ENCODE data around the gene GID4.

The GID4 gene

GRCh38 chr17:18105595-18105994, 66.4 kb downstream of the GID4 start:
- no peak for DNase-seq

- DNase-seq, result no peak
Measured at GRCh38 chr17:18106211-18106610, 67.0 kb downstream of the GID4 start.

GRCh38 chr17:18107061-18107790, 68.0 kb downstream of the GID4 start:
- DNase-seq, result no peak

- DNase-seq, result no peak
Measured at GRCh38 chr17:18107971-18108370, 68.8 kb downstream of the GID4 start.

GRCh38 chr17:18108401-18109312, 69.4 kb downstream of the GID4 start, which contains the start of gene MYO15A:
TSS of gene MYO15A (plus strand) at chr17:18108756. CDS start at chr17:18118801, 10,045 bp downstream.
- DNase-seq, result no peak

- DNase-seq, result no peak
Measured at GRCh38 chr17:18109935-18110485, 70.8 kb downstream of the GID4 start.

- no peak for DNase-seq
Measured at GRCh38 chr17:18110636-18111145, 71.5 kb downstream of the GID4 start.

GRCh38 chr17:18111330-18111971, 72.2 kb downstream of the GID4 start:
- no peak for DNase-seq

GRCh38 chr17:18115517-18115916, 76.3 kb downstream of the GID4 start:
- DNase-seq, result no peak

GRCh38 chr17:18116078-18116477, 76.9 kb downstream of the GID4 start:
- DNase-seq, result no peak

- no peak for DNase-seq
Measured at GRCh38 chr17:18117533-18117932, 78.3 kb downstream of the GID4 start.

Measured in NCI-H2029 treated with DMSO at 0.1 percent for 48 hours (cell line).